ENCODE measurements around the gene CDC123.

Gene CDC123

DNA sequence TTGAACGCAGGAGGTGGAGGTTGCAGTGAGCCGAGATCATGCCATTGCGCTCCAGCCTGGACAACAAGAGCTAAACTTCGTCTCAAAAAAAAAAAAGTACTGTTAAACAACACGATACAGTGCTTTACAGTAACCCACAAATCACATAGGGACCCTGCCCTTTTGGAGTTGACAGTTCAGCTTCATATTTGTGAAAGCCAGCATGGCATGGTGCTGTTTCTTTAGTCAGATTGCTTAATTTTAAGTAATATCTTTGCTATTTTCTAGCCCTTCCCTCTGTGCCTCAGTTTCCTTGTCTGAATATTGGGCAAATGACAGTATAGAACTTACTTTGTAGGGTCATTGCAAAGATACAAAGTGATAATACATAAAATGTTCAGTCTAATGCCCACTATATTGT lies 4.9 kb downstream of the CDC123 start:
- no peak for ATAC-seq
- TF ChIP-seq CSDC2 (CRISPR knock-in tag; IDR thresholded peaks at IDR 0.05), result no peak
- TF ChIP-seq BACH2 (CRISPR knock-in tag; IDR thresholded peaks at IDR 0.05; ENCODE audit: borderline replicate concordance), result no peak
- TF ChIP-seq, protein P1, sequence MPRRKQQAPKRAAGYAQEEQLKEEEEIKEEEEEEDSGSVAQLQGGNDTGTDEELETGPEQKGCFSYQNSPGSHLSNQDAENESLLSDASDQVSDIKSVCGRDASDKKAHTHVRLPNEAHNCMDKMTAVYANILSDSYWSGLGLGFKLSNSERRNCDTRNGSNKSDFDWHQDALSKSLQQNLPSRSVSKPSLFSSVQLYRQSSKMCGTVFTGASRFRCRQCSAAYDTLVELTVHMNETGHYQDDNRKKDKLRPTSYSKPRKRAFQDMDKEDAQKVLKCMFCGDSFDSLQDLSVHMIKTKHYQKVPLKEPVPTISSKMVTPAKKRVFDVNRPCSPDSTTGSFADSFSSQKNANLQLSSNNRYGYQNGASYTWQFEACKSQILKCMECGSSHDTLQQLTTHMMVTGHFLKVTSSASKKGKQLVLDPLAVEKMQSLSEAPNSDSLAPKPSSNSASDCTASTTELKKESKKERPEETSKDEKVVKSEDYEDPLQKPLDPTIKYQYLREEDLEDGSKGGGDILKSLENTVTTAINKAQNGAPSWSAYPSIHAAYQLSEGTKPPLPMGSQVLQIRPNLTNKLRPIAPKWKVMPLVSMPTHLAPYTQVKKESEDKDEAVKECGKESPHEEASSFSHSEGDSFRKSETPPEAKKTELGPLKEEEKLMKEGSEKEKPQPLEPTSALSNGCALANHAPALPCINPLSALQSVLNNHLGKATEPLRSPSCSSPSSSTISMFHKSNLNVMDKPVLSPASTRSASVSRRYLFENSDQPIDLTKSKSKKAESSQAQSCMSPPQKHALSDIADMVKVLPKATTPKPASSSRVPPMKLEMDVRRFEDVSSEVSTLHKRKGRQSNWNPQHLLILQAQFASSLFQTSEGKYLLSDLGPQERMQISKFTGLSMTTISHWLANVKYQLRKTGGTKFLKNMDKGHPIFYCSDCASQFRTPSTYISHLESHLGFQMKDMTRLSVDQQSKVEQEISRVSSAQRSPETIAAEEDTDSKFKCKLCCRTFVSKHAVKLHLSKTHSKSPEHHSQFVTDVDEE (CRISPR knock-in tag; IDR thresholded peaks at IDR 0.05), result no peak
- TF ChIP-seq, protein P2, sequence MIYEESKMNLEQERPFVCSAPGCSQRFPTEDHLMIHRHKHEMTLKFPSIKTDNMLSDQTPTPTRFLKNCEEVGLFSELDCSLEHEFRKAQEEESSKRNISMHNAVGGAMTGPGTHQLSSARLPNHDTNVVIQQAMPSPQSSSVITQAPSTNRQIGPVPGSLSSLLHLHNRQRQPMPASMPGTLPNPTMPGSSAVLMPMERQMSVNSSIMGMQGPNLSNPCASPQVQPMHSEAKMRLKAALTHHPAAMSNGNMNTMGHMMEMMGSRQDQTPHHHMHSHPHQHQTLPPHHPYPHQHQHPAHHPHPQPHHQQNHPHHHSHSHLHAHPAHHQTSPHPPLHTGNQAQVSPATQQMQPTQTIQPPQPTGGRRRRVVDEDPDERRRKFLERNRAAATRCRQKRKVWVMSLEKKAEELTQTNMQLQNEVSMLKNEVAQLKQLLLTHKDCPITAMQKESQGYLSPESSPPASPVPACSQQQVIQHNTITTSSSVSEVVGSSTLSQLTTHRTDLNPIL (CRISPR knock-in tag; IDR thresholded peaks at IDR 0.05; ENCODE audit: low read depth), result no peak

DNA sequence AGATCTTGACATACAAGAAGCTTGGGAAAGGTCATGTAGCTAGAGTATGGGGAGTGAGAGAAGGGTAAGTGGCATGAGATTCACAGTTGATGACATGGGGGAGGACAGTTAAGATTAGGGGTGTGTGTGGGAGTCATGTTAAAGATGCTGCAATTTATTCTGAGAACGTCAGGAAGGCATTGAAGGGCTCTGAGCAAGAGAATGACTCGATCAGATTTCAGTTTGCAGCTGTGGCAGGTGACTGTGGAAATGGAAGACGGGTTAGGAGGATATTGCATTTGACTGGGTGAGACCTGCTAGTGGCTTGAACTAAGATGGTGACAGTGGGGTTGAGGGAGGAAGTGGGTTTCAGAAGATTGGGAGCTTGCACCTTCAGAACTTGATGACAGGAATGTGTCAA lies 5.6 kb downstream of the CDC123 start:
- ATAC-seq, result no peak
- TF ChIP-seq ZNF8 (CRISPR knock-in tag; IDR thresholded peaks at IDR 0.05), result no peak
- TF ChIP-seq ZFP3 (CRISPR knock-in tag; IDR thresholded peaks at IDR 0.05), result no peak
- no peak for TF ChIP-seq BACH2 (CRISPR knock-in tag; IDR thresholded peaks at IDR 0.05; ENCODE audit: borderline replicate concordance)
- TF ChIP-seq TOX (CRISPR knock-in tag; IDR thresholded peaks at IDR 0.05; ENCODE audit: borderline replicate concordance), result no peak
- TF ChIP-seq ZC3H10 (CRISPR knock-in tag; IDR thresholded peaks at IDR 0.05), result no peak
- TF ChIP-seq CSDC2 (CRISPR knock-in tag; IDR thresholded peaks at IDR 0.05), result no peak
- no peak for TF ChIP-seq ISL1 (CRISPR knock-in tag; IDR thresholded peaks at IDR 0.05)
- no peak for TF ChIP-seq RARB (CRISPR knock-in tag; IDR thresholded peaks at IDR 0.05)
- no peak for TF ChIP-seq PPARA (CRISPR knock-in tag; IDR thresholded peaks at IDR 0.05; ENCODE audit: borderline replicate concordance)
- TF ChIP-seq ARNTL (CRISPR knock-in tag; IDR thresholded peaks at IDR 0.05; ENCODE audit: borderline replicate concordance, low read depth), result no peak
- TF ChIP-seq, protein P2 (CRISPR knock-in tag; IDR thresholded peaks at IDR 0.05; ENCODE audit: low read depth), result no peak
- no peak for TF ChIP-seq OSR1 (CRISPR knock-in tag; IDR thresholded peaks at IDR 0.05)
- TF ChIP-seq, protein P3, sequence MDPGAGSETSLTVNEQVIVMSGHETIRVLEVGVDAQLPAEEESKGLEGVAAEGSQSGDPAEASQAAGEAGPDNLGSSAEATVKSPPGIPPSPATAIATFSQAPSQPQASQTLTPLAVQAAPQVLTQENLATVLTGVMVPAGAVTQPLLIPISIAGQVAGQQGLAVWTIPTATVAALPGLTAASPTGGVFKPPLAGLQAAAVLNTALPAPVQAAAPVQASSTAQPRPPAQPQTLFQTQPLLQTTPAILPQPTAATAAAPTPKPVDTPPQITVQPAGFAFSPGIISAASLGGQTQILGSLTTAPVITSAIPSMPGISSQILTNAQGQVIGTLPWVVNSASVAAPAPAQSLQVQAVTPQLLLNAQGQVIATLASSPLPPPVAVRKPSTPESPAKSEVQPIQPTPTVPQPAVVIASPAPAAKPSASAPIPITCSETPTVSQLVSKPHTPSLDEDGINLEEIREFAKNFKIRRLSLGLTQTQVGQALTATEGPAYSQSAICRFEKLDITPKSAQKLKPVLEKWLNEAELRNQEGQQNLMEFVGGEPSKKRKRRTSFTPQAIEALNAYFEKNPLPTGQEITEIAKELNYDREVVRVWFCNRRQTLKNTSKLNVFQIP (CRISPR knock-in tag; IDR thresholded peaks at IDR 0.05; ENCODE audit: borderline replicate concordance, low read depth), result no peak

DNA sequence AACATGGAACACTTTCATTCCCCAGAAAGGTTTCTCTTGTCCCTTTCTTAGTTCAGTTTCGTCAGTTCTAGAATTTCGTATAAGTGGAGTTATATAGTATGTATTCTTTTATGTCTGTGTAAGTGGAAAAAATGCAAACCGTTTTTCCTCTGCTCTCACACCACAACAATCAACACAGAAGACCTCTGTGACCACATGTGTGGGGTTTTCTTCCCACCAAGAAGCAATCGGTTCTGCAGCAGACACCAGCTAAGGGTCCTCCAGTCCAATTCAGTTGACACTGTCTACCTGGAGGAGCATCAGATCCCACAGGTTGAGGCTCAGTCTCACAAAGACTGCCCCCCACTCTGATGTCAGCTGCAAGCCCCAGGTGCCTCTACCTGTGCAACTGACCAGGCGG lies 6.2 kb downstream of the CDC123 start:
- TF ChIP-seq ZFP3 (CRISPR knock-in tag; IDR thresholded peaks at IDR 0.05) (no peak), ISL1 (CRISPR knock-in tag; IDR thresholded peaks at IDR 0.05) (no peak), ESRRG (CRISPR knock-in tag; IDR thresholded peaks at IDR 0.05) (no peak), RARB (CRISPR knock-in tag; IDR thresholded peaks at IDR 0.05) (no peak), OSR1 (CRISPR knock-in tag; IDR thresholded peaks at IDR 0.05) (no peak)
- TF ChIP-seq, protein P1 (CRISPR knock-in tag; IDR thresholded peaks at IDR 0.05), result no peak
- TF ChIP-seq, protein P4, sequence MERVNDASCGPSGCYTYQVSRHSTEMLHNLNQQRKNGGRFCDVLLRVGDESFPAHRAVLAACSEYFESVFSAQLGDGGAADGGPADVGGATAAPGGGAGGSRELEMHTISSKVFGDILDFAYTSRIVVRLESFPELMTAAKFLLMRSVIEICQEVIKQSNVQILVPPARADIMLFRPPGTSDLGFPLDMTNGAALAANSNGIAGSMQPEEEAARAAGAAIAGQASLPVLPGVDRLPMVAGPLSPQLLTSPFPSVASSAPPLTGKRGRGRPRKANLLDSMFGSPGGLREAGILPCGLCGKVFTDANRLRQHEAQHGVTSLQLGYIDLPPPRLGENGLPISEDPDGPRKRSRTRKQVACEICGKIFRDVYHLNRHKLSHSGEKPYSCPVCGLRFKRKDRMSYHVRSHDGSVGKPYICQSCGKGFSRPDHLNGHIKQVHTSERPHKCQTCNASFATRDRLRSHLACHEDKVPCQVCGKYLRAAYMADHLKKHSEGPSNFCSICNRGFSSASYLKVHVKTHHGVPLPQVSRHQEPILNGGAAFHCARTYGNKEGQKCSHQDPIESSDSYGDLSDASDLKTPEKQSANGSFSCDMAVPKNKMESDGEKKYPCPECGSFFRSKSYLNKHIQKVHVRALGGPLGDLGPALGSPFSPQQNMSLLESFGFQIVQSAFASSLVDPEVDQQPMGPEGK (CRISPR knock-in tag; IDR thresholded peaks at IDR 0.05; ENCODE audit: borderline replicate concordance), result no peak
- TF ChIP-seq, protein P2 (CRISPR knock-in tag; IDR thresholded peaks at IDR 0.05; ENCODE audit: low read depth), result no peak
- TF ChIP-seq, protein P3 (CRISPR knock-in tag; IDR thresholded peaks at IDR 0.05; ENCODE audit: borderline replicate concordance, low read depth), result no peak
- no peak for ATAC-seq

All from SK-N-SH treated with all-trans-retinoic acid at 6 μM for 48 hours (cell line).